Measurements from ENCODE around the gene RXRA. TPM values are rescaled to one million over a fixed set of nuclear protein-coding genes. Genes with fewer than 3 reads are reported as not detected.
A peak's percentile ranks its signal among the peaks of the same experiment; 100 is the strongest.

Gene RXRA
- total and polyA plus RNA-seq, 2 of the 13 experiments (the other 11 are each of a cell fraction or from before 2014, with no cell fraction given), result 18.9 to 29.2 TPM

GRCh38 chr9:134323741-134324358 is 2.4 kb upstream of the RXRA start (continued):
- TF ChIP-seq SNAPC4 (CRISPR knock-in tag; IDR thresholded peaks at IDR 0.05), result peak; percentile 70; the same call in 1 of the 2 replicates
- TF ChIP-seq ZNF576 (CRISPR knock-in tag; IDR thresholded peaks at IDR 0.05), result no peak
- 0 out of 2 replicates have a peak, but pooled peaks have one; percentile 62 for TF ChIP-seq RNF219 (CRISPR knock-in tag; IDR thresholded peaks at IDR 0.05)
- no peak; the same call in 1 of the 2 replicates for TF ChIP-seq BORCS8-MEF2B (CRISPR knock-in tag; IDR thresholded peaks at IDR 0.05)
- TF ChIP-seq SNAPC2 (CRISPR knock-in tag; IDR thresholded peaks at IDR 0.05), result peak; percentile 86; the same call in 1 of the 2 replicates
- TF ChIP-seq RFXANK (CRISPR knock-in tag; IDR thresholded peaks at IDR 0.05), result no peak
- TF ChIP-seq RFXAP (CRISPR knock-in tag; IDR thresholded peaks at IDR 0.05; ENCODE audit: borderline replicate concordance), result peak; percentile 70; the same call in 1 of the 2 replicates
- 0 out of 2 replicates have a peak, but pooled peaks have one; percentile 16 for TF ChIP-seq THRA (CRISPR knock-in tag; IDR thresholded peaks at IDR 0.05; ENCODE audit: borderline replicate concordance)
- TF ChIP-seq ZNF350 (CRISPR knock-in tag; IDR thresholded peaks at IDR 0.05; ENCODE audit: borderline replicate concordance, low read depth), result peak; percentile 61; the same call in 1 of the 2 replicates
- peak; percentile 54; the same call in 1 of the 2 replicates for TF ChIP-seq ZNF512B (CRISPR knock-in tag; IDR thresholded peaks at IDR 0.05; ENCODE audit: borderline replicate concordance)
- TF ChIP-seq KDM6A (CRISPR knock-in tag; IDR thresholded peaks at IDR 0.05; ENCODE audit: low read depth), result no peak
- peak; percentile 90 for TF ChIP-seq REL (CRISPR knock-in tag; conservative IDR thresholded peaks at IDR 0.05)
- TF ChIP-seq ZNF563 (CRISPR knock-in tag; IDR thresholded peaks at IDR 0.05), result peak; percentile 94
- TF ChIP-seq ARID2 (CRISPR knock-in tag; IDR thresholded peaks at IDR 0.05; ENCODE audit: borderline replicate concordance), result no peak; the same call in 1 of the 2 replicates
- no peak for TF ChIP-seq ZNF12 (CRISPR knock-in tag; IDR thresholded peaks at IDR 0.05)
- TF ChIP-seq ZNF629 (CRISPR knock-in tag; conservative IDR thresholded peaks at IDR 0.05), result no peak
- TF ChIP-seq GATAD1 (CRISPR knock-in tag; IDR thresholded peaks at IDR 0.05), result peak; percentile 64
